Right atrium auricular region (tissue), 2 donors: Measurements from ENCODE around the gene NRF1. TPM values are rescaled to one million over a fixed set of nuclear protein-coding genes. Genes with fewer than 3 reads are reported as not detected.
"Not testable (repeated sequence)": the region's sequence is repeated elsewhere in the genome, so short reads cannot be mapped to it uniquely, and the experiment has no call there.

Experiments
- DNase-seq: peaks from one replicate; pipeline ENCODE4 v3.0.0-alpha.2; 2019; ENCODE audit warnings: low spot score
- H3K27ac ChIP-seq, 2 donors: fragments of 200-600 bp; sonication (generic); 1 replicate in 1 of 2; 2 replicates in 1 of 2; pipeline ENCODE4 v1.5.1; 2016 to 2019
- H3K27me3 ChIP-seq, 2 donors: fragments of 200-600 bp; sonication (generic); one replicate each; pipeline versions ENCODE4 v1.5.1 to v1.6.0; 2017 to 2019
- H3K36me3 ChIP-seq: fragments of 200-600 bp; sonication (generic); one replicate; pipeline ENCODE4 v1.5.1; 2016
- H3K4me1 ChIP-seq, 2 donors: fragments of 200-600 bp; sonication (generic); one replicate each; pipeline versions ENCODE4 v1.5.1 to v1.6.0; 2017 to 2019
- H3K4me3 ChIP-seq, 2 donors: fragments of 200-600 bp; sonication (generic); 1 replicate in 1 of 2; 2 replicates in 1 of 2; pipeline ENCODE4 v1.5.1; 2017 to 2019; ENCODE audit warnings: mild to moderate bottlenecking in 1 of 2, moderate library complexity in 1 of 2
- H3K9me3 ChIP-seq, 2 donors: fragments of 200-600 bp; sonication (generic); one replicate each; pipeline ENCODE4 v1.5.1; 2019
- total RNA-seq, 2 donors: library from RNA; depleted of rRNA; stranded (reverse); fragments of >200 nt; gene quantifications; one replicate each; pipeline ENCODE4 v1.1.0, GENCODE V29; 2016
- TF ChIP-seq, protein P1 (sequence below), 2 donors: fragments of 200-600 bp; sonication (generic); IDR thresholded peaks; one replicate each; pipeline ENCODE4 v1.5.1; 2019; ENCODE audit warnings: antibody characterized with exemption in 2 of 2

NRF1 gene
- total RNA-seq, 2 donors from 2014 or later = 14.9 to 21.2 TPM

GRCh38 chr7:129793506-129794310 is 182.2 kb downstream of the NRF1 start:
- no peak for DNase-seq
- Histone ChIP-seq H3K27me3 (no peaks in the 10 kb centered on the region), H3K4me1 (no peaks in the 10 kb centered on the region), H3K27ac (no peak overlapping the region), H3K36me3 (no peaks in the 10 kb centered on the region), H3K4me3 (no peak overlapping the region), H3K9me3 (no peaks in the 10 kb centered on the region)
- TF ChIP-seq, protein P1, sequence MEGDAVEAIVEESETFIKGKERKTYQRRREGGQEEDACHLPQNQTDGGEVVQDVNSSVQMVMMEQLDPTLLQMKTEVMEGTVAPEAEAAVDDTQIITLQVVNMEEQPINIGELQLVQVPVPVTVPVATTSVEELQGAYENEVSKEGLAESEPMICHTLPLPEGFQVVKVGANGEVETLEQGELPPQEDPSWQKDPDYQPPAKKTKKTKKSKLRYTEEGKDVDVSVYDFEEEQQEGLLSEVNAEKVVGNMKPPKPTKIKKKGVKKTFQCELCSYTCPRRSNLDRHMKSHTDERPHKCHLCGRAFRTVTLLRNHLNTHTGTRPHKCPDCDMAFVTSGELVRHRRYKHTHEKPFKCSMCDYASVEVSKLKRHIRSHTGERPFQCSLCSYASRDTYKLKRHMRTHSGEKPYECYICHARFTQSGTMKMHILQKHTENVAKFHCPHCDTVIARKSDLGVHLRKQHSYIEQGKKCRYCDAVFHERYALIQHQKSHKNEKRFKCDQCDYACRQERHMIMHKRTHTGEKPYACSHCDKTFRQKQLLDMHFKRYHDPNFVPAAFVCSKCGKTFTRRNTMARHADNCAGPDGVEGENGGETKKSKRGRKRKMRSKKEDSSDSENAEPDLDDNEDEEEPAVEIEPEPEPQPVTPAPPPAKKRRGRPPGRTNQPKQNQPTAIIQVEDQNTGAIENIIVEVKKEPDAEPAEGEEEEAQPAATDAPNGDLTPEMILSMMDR (IDR thresholded peaks at IDR 0.05) = no peak

GRCh38 chr7:129794461-129794860 is 182.9 kb downstream of the NRF1 start:
- DNase-seq = not testable (repeated sequence)

GRCh38 chr7:129796186-129796775 is 184.8 kb downstream of the NRF1 start:
- H3K27me3 ChIP-seq = no peaks in the 10 kb centered on the region
- no peak overlapping the region for H3K4me3 ChIP-seq
- no peak for DNase-seq
- no peaks in the 10 kb centered on the region for H3K4me1 ChIP-seq
- no peak overlapping the region for H3K27ac ChIP-seq
- TF ChIP-seq, protein P1 (IDR thresholded peaks at IDR 0.05) = no peak
- H3K9me3 ChIP-seq = no peaks in the 10 kb centered on the region
- H3K36me3 ChIP-seq = no peaks in the 10 kb centered on the region

More at GRCh38 chr7:129794461-129794860, 182.9 kb downstream of the NRF1 start:
- not testable (repeated sequence) for H3K27me3 ChIP-seq, H3K36me3 ChIP-seq, H3K27ac ChIP-seq, H3K9me3 ChIP-seq, H3K4me3 ChIP-seq, H3K4me1 ChIP-seq

DNA sequence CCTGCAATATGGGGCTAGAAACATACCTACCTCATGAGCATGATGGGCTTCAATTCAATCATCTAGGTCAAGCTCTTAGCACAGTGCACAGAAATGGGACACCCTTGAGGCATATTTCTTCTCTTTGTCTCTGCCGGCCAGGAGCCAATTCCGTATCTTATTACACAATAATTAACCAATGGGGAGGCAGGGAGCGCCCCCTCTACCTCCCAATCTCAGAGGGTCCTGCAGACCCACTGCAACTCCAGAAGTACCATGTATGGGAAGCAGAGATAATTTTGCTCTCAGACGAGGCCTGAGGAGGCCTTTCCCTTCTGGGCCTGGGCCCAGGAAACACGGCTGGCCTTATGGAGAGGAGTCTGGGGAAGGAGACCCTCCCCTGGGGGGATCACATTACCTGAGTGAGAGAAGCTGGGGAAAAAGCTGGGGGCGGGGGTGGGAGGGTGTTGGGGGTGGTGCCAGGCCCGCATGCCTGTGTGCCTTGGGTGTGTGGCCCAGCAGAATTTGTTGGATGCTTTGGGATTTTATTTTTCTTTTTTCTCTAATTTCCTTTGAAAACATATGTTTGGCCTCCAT is 185.8 kb downstream of the NRF1 start:
- Histone ChIP-seq H3K9me3 (no peaks in the 10 kb centered on the region), H3K4me1 (no peaks in the 10 kb centered on the region), H3K4me3 (no peak overlapping the region), H3K27ac (no peak overlapping the region), H3K36me3 (no peaks in the 10 kb centered on the region), H3K27me3 (no peaks in the 10 kb centered on the region)
- TF ChIP-seq, protein P1 (IDR thresholded peaks at IDR 0.05) = no peak
- DNase-seq = no peak

GRCh38 chr7:129798616-129799349 is 187.3 kb downstream of the NRF1 start:
- H3K9me3 ChIP-seq = no peaks in the 10 kb centered on the region
- H3K4me3 ChIP-seq = no peak overlapping the region
- no peak for DNase-seq
- TF ChIP-seq, protein P1 (IDR thresholded peaks at IDR 0.05) = no peak
- no peaks in the 10 kb centered on the region for H3K27me3 ChIP-seq
- H3K27ac ChIP-seq = no peak overlapping the region
- H3K36me3 ChIP-seq = no peaks in the 10 kb centered on the region
- no peaks in the 10 kb centered on the region for H3K4me1 ChIP-seq
